HG03460 (cell line): ENCODE results near the gene ADGRL3.
"Not testable (repeated sequence)": the region's sequence is repeated elsewhere in the genome, so short reads cannot be mapped to it uniquely, and the experiment has no call there.

ENCODE experiments used
- ATAC-seq: cut with Tn5 transposase; IDR thresholded peaks from one replicate; pipeline ENCODE4 v1.9.1; 2021; ENCODE audit not compliant: unreplicated experiment

Gene ADGRL3

DNA sequence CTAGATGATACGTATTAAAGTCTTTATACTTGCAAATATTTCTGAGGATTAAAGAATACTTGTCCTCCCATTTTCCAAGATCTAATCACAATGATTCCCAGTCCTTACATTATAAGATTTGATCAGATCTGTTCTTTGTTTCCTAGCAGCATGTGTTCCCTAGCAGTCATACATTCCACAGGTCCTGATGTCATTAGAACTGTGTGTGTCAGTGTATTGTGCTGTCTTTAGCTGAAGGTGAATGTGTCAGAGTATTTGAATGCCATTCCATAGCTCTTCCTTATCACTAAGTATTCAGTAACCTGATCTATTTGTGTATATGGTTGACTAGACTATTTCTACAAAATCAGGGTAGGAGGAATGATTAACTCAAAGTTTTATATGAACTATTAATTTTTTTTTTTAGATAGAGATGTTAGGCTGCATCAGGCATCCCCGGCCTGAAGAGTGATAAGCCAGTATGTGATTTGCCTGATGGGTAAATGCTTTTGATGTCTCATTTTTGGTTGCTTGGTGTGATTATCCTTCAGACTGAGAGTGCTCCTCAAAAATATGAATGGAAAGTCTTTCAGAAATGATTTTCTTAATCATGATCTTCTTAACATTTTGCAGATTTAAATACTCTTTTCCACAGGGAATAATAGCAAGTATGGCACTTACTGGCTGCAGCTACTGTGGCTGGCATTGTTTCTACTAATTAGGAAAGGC lies 4.4 kb downstream of the ADGRL3 start:
- ATAC-seq = no peak

GRCh38 chr4:61205066-61205465 lies 4.9 kb downstream of the ADGRL3 start:
- ATAC-seq = no peak

- not testable (repeated sequence) for ATAC-seq
Observed at GRCh38 chr4:61207156-61207555, 7.0 kb downstream of the ADGRL3 start.

DNA sequence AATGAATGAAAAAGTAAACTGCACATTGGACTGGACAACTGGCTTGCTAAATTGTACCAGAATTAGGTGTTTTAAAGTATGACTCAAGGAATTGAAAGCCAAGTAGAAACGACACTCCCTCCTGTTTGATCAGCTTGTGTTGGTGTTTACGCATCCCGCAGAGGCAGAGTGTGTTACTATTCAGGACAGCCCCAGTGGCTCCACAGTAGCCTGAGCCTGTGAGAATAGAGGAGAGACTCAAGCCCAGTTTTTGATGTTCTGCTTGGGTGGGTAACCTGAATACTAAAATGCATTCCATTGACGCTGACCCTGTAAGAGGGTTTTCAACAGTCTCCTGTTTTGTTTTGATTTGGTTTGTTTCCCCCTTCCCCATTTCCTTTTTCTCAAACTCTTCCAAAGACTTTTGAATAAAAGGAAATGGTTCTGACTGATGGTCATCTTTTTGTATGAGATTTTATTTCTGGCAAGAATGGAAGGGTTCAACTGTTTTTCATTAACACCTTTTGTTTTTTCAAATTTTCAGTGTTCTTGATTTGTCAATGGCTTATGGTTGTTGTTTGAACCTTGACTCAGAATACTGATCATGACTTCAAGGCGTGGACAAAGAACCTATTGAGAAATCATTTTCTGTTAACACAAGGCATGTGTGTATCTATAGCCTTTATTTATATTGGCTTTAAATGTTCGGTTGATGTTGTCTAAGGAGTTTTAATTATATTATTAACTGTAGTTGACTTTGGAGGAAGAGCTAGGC lies 10.2 kb downstream of the ADGRL3 start:
- ATAC-seq = no peak

DNA sequence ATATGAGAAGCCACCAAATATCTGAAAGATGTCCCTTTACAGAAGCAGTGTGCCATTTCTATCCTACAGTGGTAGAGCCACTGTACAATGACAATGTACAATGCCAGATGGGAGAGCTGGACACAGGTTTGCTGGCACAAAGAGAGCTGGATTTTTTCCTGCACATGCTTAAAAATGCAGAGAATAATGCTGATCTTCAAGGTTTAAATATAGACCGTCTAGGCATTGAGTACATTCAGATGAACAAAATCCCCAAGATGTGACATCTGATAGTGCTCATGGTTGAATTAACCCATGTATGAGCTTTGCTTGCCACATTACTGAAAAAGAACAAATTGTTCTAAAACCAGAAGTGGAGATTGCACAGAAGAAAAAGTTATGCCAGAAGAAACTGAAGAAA lies 11.7 kb downstream of the ADGRL3 start:
- no peak for ATAC-seq

DNA sequence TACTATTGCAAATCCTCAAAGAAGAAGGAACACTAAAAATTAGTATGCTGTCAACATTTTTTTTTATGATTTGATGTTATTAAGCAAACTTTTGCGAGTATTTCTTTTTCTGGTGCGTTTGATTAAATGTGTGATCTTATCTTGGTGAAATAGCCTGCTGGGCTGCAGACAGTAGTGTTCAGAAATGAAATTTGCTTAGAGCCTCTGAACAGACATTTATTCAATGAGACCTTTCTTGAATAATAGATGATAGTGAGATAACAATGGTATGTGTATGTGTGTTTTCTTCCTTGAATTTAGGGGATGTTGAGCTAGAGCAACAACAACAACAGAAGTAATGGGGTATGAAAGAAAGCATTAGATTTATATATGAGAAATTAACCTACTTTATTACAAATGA lies 12.7 kb downstream of the ADGRL3 start:
- ATAC-seq = no peak

DNA sequence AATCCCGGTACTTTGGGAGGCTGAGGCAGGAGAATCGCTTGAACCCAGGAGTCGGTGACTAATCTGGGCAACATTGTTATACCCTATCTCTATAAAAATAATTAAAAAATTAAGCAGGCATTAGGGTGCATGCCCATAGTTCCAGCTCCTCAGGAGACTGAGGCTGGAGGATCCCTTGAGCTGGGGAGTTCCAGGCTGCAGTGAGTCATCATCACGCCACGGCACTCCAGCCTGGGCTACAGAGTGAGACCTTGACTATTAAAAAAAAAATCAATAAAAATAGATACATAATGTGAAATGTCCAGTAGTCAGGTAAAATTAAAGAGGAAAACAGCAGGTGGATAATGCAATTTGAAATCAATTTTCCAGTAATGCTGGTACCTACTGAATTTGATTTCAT lies 14.6 kb downstream of the ADGRL3 start:
- ATAC-seq = no peak

DNA sequence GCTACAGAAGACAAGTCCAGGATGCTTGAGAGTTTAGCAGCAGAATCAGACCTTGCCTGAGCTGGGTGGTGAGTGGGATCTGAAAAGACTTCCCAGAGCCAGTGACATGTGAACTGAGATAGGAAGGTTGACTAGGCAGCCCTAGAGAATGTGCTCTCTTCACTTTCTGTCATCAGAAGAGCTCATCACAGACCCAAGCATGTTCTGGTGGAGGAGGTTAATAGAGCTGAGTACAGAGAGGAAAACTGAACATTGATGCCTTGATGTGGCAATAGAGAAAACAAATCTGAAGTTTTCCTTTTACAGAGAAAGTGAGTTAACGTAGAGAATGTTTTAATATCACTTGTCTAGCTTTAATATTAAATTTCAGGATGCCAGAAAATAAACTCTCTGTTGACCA lies 17.1 kb downstream of the ADGRL3 start:
- ATAC-seq = no peak

DNA sequence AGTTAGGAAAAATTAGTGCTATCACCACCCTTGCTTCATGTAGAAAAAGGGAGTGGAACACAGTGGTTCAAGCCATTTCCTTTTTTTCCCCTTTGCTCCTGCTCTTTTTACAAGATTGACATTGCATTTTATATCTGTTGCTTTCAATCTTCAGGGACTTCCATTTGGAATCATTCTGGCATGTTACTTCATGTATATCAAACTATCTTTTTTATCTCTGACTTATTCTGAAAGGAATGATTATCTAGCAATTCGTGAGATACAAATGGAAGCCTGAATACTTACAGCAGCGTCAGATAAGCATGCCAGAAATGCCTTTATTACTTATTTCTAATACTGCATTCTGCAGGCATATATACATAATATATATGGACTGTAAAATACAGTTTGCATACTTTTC lies 20.4 kb downstream of the ADGRL3 start:
- no peak for ATAC-seq

- no peak for ATAC-seq
Observed at GRCh38 chr4:61223385-61223784, 23.3 kb downstream of the ADGRL3 start.

DNA sequence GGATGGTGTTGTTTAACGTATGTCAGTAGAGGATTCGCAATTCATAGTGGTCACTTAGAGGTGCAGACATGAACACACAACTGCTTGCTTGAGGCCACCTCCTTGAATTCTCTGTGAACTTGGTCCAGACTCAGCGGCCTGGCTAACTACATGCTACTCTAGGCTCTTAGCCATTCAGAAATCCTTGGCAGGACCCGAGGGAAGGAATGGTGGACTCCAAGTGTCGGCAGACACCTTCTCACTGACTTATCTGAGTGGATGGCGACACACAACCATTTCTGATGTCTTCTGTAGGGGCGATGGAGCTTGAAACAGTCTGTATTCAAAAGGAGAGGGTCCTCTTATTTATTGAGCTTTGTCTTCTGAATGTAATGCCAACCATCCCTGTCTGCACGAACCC lies 24.4 kb downstream of the ADGRL3 start:
- ATAC-seq = no peak

- no peak for ATAC-seq
Observed at GRCh38 chr4:61225656-61226055, 25.5 kb downstream of the ADGRL3 start.

DNA sequence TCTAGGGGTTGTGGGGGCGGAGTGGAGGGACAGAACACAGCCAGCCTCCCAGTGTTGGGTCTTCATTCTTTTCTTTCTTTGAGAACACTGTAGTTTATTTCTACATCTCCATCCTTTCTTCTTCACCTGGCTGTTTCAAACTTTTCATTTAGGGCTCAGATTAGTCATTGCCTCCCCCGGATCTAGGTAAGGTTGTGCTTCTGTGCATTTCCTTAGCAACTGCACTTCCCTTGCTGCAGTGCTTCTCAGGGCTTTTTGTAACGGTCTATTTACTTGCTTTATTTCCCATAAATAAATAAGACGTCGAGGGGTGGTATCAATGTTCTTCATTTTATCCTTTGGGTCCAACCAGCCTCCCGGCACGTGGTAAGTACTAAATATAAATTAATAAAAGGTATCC lies 31.3 kb downstream of the ADGRL3 start:
- no peak for ATAC-seq

DNA sequence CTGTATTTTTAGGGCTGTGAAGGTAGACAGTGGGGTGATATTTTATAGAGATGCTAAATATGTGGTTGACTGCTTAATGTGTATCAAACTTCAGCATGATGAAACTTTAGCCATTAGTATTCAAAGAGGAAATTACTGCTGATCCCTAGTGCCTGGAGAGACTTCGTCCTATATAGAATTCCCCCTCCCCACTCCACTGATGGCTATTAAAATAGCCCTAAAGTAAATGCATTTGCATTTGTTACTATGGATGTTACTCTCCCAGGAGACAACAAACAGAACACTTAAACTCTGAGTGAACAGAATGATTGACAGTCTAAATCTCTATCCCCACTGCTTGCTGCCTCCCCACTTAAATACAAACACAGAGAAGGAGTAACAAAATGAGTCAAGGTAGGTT lies 39.1 kb downstream of the ADGRL3 start:
- no peak for ATAC-seq

DNA sequence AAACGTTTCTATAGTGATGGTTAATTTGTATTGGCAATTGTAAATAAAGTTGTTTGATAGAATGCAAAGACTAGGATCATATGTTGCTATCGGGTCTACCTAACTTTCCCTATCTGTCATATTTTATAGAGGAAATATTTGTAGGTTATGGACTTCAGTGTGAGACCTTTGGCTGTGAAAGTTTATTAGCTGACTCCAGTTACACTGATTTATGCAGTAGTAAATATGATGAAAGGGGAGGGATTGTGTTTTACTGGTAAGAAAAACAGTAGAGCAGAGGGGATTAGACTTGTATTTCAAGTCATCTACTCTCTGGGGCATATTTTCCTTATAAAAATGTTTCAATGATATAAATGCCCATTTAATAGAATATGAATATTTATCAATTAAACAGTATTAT lies 43.8 kb downstream of the ADGRL3 start:
- no peak for ATAC-seq

- no peak for ATAC-seq
Observed at GRCh38 chr4:61245069-61245714, 45.1 kb downstream of the ADGRL3 start.

DNA sequence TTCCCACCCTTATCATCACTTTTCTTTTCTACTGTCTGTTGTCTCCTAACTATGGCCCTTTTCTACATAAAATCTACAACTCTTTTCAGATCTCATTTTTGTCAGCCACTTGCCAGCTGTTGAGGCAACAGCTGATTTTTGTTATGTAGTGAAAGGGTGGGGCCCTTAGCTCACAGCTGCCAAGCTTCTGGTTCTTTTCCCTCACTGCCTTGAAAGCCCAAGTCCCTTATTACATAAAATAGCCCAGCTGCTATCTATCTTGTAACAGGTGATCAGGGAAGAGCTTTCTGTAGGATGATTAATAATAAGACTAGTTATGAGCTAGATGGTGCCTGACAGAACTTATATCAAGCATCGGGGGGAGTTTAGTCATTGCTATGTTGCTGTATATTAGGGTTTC lies 45.9 kb downstream of the ADGRL3 start:
- no peak for ATAC-seq

- no peak for ATAC-seq
Observed at GRCh38 chr4:61248705-61249104, 48.6 kb downstream of the ADGRL3 start.

DNA sequence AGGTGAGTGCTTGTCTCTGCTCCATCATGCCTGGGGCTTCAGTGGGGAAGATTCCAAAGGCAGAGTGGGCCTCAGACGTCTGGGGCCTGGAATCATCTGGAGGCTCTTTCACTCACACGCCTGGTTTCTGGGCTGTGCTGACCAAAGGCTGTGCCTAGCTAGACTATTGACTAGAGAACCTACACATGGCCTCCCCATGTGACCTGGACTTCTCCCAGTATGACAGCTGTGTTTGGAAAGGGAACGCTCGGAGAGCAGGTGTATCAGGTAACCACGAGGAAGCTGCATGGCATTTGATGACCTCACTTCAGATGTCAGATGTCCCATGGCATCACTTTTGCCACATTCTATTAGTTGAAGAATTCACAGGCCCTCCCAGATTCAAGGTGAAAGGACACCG lies 51.0 kb downstream of the ADGRL3 start:
- no peak for ATAC-seq

DNA sequence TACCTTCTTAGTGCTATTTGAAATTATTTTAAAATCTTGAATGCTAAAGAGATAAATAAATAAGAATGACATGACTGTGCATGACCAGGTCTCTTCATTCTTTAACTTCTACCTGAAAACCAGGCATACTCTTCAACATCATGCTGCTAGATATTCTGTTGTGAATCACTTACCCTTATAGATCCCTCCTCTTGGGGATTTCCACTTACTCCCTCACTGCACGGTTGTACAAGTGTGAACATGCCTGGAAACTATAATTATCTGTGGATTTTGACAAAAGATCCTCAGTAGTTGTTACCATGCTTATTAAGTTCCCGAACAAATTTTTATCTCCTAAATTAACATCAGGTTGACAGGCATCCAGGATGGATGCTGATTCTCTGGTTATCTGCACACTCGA lies 54.3 kb downstream of the ADGRL3 start:
- no peak for ATAC-seq

- no peak for ATAC-seq
Observed at GRCh38 chr4:61273233-61273632, 73.1 kb downstream of the ADGRL3 start.

DNA sequence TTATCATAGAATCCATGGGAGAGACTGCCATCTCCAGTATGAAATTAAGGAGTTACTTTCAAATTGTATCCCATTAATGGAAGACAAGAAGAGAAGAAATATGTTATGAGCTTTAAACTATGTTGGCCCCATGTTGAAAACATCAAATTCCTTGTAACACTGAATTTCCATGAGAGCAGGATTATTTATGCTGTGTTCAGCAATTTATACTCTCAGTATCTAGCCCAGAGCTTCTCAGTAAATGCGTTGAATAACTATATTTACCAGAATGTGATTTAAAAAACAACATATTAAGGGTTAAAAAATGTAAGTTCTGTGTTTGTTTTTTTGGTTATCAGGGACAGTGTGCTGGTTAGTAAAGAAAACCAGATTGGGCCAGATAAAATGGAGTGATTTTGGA lies 74.2 kb downstream of the ADGRL3 start:
- no peak for ATAC-seq
